K562 (cell line): ENCODE measurements around the gene EPM2A. TPM values are rescaled to one million over a fixed set of nuclear protein-coding genes. Genes with fewer than 3 reads are reported as not detected.
A peak's percentile ranks its signal among the peaks of the same experiment; 100 is the strongest.

ENCODE experiments used
- CC2D1A ChIP-seq: fragments of 450-650 bp; IDR thresholded peaks from 2 replicates; pipeline ENCODE4 v1.6.1; 2017; ENCODE audit warnings: mild to moderate bottlenecking
- COPS2 ChIP-seq: fragments of 450-650 bp; conservative IDR thresholded peaks from 2 replicates; pipeline ENCODE4 v1.6.1; 2016; ENCODE audit warnings: mild to moderate bottlenecking, moderate library complexity
- ETS2 ChIP-seq: IDR thresholded peaks from 2 replicates; pipeline ENCODE4 v1.6.1; 2016; ENCODE audit warnings: borderline replicate concordance, missing genetic modification characterization, mild to moderate bottlenecking, moderate library complexity, missing compliant biosample characterization; ENCODE audit not compliant: poor library complexity, severe bottlenecking
- FOXK2 ChIP-seq, 2 experiments: fragments of 450-650 bp; IDR thresholded peaks in 1 of 2; conservative IDR thresholded peaks in 1 of 2; 2 replicates each; pipeline ENCODE4 v1.6.1; 2016; ENCODE audit warnings: low read depth in 2 of 2, mild to moderate bottlenecking in 1 of 2
- HDAC6 ChIP-seq: IDR thresholded peaks from 2 replicates; pipeline ENCODE4 v1.6.1; 2012; ENCODE audit warnings: low read depth, mild to moderate bottlenecking, control low read depth, inconsistent platforms, low read length, moderate library complexity
- MCM2 ChIP-seq: fragments of 450-650 bp; IDR thresholded peaks from 2 replicates; pipeline ENCODE4 v1.6.1; 2017; ENCODE audit warnings: low read depth, mild to moderate bottlenecking
- POLR2H ChIP-seq: IDR thresholded peaks from 2 replicates; pipeline ENCODE4 v1.6.1; 2016; ENCODE audit warnings: missing genetic modification characterization, low read depth, mild to moderate bottlenecking, control low read depth, missing compliant biosample characterization, moderate library complexity
- RAD21 ChIP-seq, 2 experiments: fragments of 250-450 bp in 1 of 2; fragments of 450-650 bp in 1 of 2; sonication (Bioruptor Pico) in 1 of 2; formaldehyde crosslinking in 1 of 2; IDR thresholded peaks in 1 of 2; conservative IDR thresholded peaks in 1 of 2; 2 replicates each; pipeline versions ENCODE4 v1.4.0 to v1.8.0; 2020 to 2022; ENCODE audit warnings: mild to moderate bottlenecking in 2 of 2, moderate library complexity in 1 of 2
- SMC3 ChIP-seq: conservative IDR thresholded peaks from 2 replicates; pipeline ENCODE4 v1.6.1; 2011; ENCODE audit warnings: low read depth, low read length, improper control_type of control experiment; ENCODE audit not compliant: insufficient read depth
- STAG1 ChIP-seq: sonication (generic); formaldehyde crosslinking; IDR thresholded peaks from 2 replicates; pipeline ENCODE4 v1.5.0; 2020; ENCODE audit warnings: missing genetic modification reagents, borderline replicate concordance
- WHSC1 ChIP-seq: IDR thresholded peaks from one replicate; pipeline ENCODE4 v1.6.1; 2012; ENCODE audit warnings: low read length, control low read depth, inconsistent platforms
- ZNF143 ChIP-seq: sonication (generic); formaldehyde crosslinking; IDR thresholded peaks from 2 replicates; pipeline ENCODE4 v1.9.0; 2022; ENCODE audit warnings: mild to moderate bottlenecking, missing genetic modification reagents
- ZNF217 ChIP-seq: sonication (generic); formaldehyde crosslinking; IDR thresholded peaks from 2 replicates; pipeline ENCODE4 v1.8.0; 2022; ENCODE audit warnings: mild to moderate bottlenecking, missing genetic modification reagents
- ZNF263 ChIP-seq: sonication (generic); formaldehyde crosslinking; IDR thresholded peaks from 2 replicates; pipeline ENCODE4 v1.8.0; 2022; ENCODE audit warnings: mild to moderate bottlenecking, missing genetic modification reagents, borderline replicate concordance
- ZNF324 ChIP-seq: fragments of 250-450 bp; sonication (Bioruptor Pico); IDR thresholded peaks from 2 replicates; pipeline ENCODE4 v1.4.0; 2020; ENCODE audit warnings: mild to moderate bottlenecking
- ZNF589 ChIP-seq: fragments of 200-800 bp; sonication (Bioruptor generic); IDR thresholded peaks from 2 replicates; pipeline ENCODE4 v1.6.1; 2016; ENCODE audit warnings: low read depth, missing genetic modification characterization, missing compliant biosample characterization
- ZNF695 ChIP-seq: fragments of 450-650 bp; formaldehyde crosslinking; IDR thresholded peaks from 2 replicates; pipeline ENCODE4 v1.4.0; 2020; ENCODE audit warnings: mild to moderate bottlenecking, moderate library complexity
- polyA plus RNA-seq, 8 experiments: library from polyadenylated mRNA; depleted of rRNA in 4 of 8; stranded (reverse) in 5 of 8; unstranded in 3 of 8; fragments of >200 nt; fragmentation: Nextera tagmentation in 2 of 8; fragmentation: Illumina TruSeq in 1 of 8; extraction: Ambion mirVana in 2 of 8; extraction: Trizol in 1 of 8; gene quantifications; 2 replicates each; pipeline versions ENCODE4 v1.2.1 to v1.2.3, GENCODE V29; 2011 to 2014; ENCODE audit warnings: inconsistent platforms in 1 of 8, missing spikeins in 1 of 8
- total RNA-seq, 7 experiments: library from RNA; depleted of rRNA in 6 of 7; stranded (reverse); fragments of >200 nt in 6 of 7; fragmentation: Illumina TruSeq in 2 of 7; extraction: Trizol in 2 of 7; gene quantifications; 2 replicates each; pipeline versions ENCODE4 v1.2.1 to v1.2.3, GENCODE V29; 2011 to 2021; ENCODE audit warnings: low replicate concordance in 1 of 7
- TF ChIP-seq, protein P1 (sequence below): fragments of 200-800 bp; sonication (Bioruptor generic); IDR thresholded peaks from 2 replicates; pipeline ENCODE4 v1.6.1; 2016; ENCODE audit warnings: missing genetic modification characterization, missing compliant biosample characterization
- TF ChIP-seq, protein P2 (sequence below): fragments of 450-650 bp; IDR thresholded peaks from 2 replicates; pipeline ENCODE4 v1.6.1; 2016
- TF ChIP-seq, protein P3 (sequence below): fragments of 450-650 bp; formaldehyde crosslinking; IDR thresholded peaks from 2 replicates; pipeline ENCODE4 v1.4.0; 2020; ENCODE audit warnings: mild to moderate bottlenecking, moderate library complexity

EPM2A gene
- total and polyA plus RNA-seq, 9 of the 15 experiments (the other 6 are each of a cell fraction or from before 2014, with no cell fraction given), result 0.35 to 5.3 (median 2.5) TPM

DNA sequence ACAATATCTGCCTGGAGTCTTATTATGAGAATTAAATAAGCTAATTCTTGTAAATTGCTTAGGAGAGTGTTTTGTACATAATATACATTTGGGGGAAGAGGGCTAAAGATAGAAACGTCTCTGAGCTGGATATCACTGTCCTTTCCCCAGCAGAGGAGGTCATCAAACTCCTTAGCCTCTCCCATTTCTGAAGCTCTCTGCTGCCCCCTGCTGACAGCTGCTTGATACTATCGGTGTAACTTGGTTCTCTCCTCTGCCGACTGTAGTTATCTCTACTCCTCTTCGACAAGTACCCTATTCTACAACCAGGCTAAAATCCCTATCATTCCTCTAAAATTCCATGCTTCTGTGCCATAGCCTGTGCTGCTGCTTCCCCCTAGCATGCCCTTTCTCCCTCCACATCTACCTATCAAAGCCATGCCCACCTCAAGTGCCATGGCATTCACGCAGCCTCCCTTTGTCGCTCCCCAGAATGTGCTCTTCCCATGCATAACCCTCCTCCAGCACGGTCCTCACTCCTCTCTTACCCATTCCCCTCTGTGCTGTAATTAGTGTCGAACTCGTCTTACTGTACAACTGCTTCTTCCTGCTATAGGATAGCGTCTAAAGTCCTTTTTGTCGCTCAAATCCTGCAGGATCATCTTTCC is 101.2 kb downstream of the EPM2A start (continued):
- TF ChIP-seq, protein P1, sequence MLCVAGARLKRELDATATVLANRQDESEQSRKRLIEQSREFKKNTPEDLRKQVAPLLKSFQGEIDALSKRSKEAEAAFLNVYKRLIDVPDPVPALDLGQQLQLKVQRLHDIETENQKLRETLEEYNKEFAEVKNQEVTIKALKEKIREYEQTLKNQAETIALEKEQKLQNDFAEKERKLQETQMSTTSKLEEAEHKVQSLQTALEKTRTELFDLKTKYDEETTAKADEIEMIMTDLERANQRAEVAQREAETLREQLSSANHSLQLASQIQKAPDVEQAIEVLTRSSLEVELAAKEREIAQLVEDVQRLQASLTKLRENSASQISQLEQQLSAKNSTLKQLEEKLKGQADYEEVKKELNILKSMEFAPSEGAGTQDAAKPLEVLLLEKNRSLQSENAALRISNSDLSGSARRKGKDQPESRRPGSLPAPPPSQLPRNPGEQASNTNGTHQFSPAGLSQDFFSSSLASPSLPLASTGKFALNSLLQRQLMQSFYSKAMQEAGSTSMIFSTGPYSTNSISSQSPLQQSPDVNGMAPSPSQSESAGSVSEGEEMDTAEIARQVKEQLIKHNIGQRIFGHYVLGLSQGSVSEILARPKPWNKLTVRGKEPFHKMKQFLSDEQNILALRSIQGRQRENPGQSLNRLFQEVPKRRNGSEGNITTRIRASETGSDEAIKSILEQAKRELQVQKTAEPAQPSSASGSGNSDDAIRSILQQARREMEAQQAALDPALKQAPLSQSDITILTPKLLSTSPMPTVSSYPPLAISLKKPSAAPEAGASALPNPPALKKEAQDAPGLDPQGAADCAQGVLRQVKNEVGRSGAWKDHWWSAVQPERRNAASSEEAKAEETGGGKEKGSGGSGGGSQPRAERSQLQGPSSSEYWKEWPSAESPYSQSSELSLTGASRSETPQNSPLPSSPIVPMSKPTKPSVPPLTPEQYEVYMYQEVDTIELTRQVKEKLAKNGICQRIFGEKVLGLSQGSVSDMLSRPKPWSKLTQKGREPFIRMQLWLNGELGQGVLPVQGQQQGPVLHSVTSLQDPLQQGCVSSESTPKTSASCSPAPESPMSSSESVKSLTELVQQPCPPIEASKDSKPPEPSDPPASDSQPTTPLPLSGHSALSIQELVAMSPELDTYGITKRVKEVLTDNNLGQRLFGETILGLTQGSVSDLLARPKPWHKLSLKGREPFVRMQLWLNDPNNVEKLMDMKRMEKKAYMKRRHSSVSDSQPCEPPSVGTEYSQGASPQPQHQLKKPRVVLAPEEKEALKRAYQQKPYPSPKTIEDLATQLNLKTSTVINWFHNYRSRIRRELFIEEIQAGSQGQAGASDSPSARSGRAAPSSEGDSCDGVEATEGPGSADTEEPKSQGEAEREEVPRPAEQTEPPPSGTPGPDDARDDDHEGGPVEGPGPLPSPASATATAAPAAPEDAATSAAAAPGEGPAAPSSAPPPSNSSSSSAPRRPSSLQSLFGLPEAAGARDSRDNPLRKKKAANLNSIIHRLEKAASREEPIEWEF (CRISPR knock-in tag), result no peak
- TF ChIP-seq FOXK2 (conservative IDR thresholded peaks at IDR 0.05 in 1 of 2, IDR thresholded peaks at IDR 0.05 in 1 of 2; ENCODE audit: low read depth in 2 of 2) (no peak), ZNF589 (CRISPR knock-in tag) (no peak), ZNF263 (CRISPR knock-in tag) (no peak), ZNF143 (no peak), ZNF324 (CRISPR knock-in tag) (no peak), MCM2 (no peak), POLR2H (tag) (no peak), ZNF695 (no peak), ZNF217 (CRISPR knock-in tag) (no peak), ETS2 (no peak), COPS2 (no peak), SMC3 (peak; percentile 81), HDAC6 (no peak), WHSC1 (no peak), CC2D1A (peak; percentile 20; the same call in 1 of the 2 replicates), RAD21 (CRISPR knock-in tag; conservative IDR thresholded peaks at IDR 0.05 in 1 of 2, IDR thresholded peaks at IDR 0.05 in 1 of 2) (peak; percentile 61 to 81), STAG1 (CRISPR knock-in tag) (no peak)
- TF ChIP-seq, protein P2, sequence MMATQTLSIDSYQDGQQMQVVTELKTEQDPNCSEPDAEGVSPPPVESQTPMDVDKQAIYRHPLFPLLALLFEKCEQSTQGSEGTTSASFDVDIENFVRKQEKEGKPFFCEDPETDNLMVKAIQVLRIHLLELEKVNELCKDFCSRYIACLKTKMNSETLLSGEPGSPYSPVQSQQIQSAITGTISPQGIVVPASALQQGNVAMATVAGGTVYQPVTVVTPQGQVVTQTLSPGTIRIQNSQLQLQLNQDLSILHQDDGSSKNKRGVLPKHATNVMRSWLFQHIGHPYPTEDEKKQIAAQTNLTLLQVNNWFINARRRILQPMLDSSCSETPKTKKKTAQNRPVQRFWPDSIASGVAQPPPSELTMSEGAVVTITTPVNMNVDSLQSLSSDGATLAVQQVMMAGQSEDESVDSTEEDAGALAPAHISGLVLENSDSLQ, result no peak
- TF ChIP-seq, protein P3, sequence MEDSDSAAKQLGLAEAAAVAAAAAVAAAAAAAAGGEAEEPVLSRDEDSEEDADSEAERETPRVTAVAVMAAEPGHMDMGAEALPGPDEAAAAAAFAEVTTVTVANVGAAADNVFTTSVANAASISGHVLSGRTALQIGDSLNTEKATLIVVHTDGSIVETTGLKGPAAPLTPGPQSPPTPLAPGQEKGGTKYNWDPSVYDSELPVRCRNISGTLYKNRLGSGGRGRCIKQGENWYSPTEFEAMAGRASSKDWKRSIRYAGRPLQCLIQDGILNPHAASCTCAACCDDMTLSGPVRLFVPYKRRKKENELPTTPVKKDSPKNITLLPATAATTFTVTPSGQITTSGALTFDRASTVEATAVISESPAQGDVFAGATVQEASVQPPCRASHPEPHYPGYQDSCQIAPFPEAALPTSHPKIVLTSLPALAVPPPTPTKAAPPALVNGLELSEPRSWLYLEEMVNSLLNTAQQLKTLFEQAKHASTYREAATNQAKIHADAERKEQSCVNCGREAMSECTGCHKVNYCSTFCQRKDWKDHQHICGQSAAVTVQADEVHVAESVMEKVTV (CRISPR knock-in tag), result 0 out of 2 replicates have a peak, but pooled peaks have one; percentile 45
